HPDE6-E6E7 (cell line): Measurements from ENCODE around the gene DCC.
"Not testable (repeated sequence)": the region's sequence is repeated elsewhere in the genome, so short reads cannot be mapped to it uniquely, and the experiment has no call there.

Experiments used
- DNase-seq: peaks from one replicate; pipeline ENCODE4 v3.0.0; 2011; ENCODE audit warnings: missing footprints; ENCODE audit errors: extremely low spot score

The DCC gene

DNA sequence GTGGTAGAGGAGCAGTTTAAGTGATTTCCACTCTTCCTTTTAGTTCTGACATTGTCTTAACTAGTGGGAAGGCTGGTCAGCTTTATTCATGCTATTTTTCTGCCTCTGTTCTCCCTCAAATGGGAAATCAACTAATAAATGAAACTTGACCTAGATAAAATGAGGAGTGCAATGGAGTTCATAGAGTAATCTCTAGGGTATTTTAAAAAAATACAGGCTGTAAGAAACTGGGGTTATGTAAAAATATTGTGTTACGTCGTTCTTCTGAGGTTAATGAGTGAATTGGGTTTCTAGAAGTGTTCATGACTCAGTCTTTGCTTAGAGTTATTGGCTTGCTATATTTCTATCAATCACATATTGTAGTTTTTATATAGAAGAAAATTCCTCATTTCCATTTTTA is 1150.0 kb downstream of the DCC start:
- DNase-seq: no peak

DNA sequence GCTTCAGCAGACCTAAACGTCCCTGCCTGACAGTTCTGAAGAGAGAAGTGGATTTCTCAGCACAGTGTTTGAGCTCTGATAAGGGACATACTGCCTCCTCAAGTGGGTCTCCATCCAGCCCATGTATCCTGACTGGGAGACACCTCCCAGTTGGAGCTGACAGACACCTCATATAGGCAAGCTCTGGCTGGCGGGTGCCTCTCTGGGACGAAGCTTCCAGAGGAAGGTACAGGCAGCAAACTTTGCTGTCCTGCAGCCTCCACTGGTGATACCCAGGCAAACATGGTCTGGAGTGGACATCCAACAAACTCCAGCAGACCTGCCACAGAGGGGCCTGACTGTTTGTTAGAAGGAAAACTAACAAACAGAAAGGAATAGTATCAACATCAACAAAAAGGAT is 1156.0 kb downstream of the DCC start:
- DNase-seq: no peak

DNA sequence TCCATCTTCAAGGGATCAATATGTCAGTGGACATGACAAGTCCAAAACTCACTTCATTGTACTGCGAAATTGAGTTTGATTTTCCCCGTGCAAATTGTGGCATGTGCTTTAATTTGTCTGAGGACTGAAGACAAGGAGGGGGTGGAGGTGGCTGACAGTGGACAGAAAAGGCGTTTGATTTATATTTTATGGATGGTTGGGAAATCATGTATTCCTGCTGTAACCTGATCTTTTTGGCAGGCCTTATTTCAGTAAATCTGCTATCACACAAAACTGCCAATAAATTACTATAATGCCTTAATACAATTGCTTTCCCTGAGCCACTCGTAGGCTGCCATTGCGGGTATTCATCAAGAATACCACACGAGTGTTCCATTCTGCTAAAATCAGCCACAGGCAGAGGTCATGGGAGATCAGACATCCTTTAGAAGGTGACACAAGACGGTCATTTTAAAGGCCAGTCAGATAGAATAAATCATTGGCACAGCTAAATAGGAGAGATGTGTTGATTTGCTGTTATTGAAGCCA is 1164.0 kb downstream of the DCC start:
- DNase-seq: no peak

DNA sequence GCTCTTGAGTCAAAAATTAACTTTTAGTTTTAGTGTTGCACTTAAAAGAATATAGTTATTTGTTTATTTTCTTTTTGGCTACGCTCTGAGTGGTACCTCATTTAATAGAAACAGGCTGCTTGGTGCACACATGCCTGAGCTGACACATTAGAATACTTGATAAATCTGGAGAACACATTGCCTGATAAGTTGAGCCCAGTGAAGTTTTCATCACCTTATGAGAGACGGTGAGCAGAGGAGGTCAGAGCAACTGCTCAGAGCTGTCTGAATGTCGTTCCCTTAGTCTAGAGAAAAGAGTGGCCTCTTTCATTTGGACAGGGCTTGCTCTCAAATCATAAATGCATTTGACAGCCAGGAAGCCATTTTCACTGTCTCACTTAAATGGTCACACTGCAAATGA is 1168.5 kb downstream of the DCC start:
- no peak for DNase-seq

DNA sequence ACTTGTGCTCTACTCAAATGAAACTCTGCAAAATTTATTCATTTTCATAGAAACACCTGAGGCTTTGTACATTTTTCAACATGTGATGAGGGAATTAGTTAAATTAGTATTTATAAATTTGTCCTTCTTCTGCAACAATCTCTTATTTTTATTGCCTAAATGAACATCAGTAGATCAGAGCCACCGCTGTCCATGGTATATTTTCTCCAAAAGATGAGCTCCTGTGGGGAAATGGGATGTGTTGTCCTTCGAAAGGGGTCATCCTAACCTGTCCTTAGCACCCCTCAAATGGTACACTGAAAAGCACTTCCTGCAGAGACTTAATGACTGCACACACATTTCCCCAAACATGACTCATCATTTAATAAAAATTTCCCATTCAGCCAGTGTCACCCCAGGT is 1169.9 kb downstream of the DCC start:
- no peak for DNase-seq

DNA sequence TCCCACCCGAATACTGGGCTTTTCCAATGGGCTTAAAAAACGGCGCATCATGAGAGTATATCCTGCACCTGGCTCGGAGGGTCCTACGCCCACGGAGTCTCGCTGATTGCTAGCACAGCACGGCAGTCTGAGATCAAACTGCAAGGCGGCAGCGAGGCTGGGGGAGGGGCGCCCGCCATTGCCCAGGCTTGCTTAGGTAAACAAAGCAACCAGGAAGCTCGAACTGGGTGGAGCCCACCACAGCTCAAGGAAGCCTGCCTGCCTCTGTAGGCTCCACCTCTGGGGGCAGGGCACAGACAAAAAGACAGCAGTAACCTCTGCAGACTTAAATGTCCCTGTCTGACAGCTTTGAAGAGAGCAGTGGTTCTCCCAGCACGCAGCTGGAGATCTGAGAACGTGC is 1171.7 kb downstream of the DCC start:
- not testable (repeated sequence) for DNase-seq

DNA sequence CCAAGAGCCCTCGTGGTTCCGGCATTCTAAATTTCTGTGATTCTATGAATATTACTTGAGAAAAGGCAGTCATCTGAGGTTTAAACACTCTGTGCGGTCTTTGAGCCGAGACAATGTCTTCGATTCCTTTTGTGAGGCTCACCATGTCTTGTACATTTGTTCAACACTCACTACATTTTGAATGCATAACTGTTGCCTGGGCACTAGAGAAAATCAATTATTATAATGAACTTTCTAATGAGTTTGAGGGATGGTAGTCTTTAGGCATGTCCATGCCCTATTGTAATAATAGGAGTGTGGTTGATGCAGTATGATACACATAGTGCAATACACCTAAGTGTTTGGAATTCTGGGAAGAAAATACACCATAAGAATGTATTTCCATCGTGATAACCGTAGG is 1181.1 kb downstream of the DCC start:
- no peak for DNase-seq

DNA sequence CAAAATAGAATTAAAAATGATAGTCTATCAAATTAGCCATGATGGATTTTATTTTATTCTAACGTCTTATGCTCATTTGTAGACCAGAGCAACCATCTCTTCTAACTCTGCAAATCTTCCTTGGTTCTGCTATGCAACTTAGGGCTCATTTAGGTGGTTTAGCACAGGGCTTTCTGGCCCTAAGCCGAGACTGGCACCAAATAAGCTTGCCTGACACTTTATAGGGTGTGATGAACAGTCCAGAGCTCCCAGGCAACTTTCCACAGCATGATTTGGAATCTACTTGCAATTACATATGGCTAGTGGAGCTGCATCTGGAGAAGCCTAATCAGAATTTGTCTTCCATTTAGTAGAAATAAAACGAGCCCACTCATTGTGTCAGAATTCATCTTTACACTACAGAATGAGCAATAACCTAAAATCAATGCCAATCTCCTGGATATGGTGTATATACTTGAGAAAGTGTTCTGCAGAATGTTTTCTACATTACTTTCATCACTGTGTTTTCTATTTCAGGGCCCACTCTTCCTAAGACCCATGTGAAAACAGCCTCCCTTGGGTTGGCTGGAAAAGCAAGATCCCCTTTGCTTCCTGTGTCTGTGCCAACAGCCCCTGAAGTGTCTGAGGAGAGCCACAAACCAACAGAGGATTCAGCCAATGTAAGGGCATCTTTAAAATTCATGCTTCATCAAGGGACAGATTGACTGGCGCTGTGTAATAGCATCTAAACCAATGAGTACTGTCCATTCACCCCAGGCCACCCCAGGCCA is 1186.3 kb downstream of the DCC start:
- DNase-seq: no peak

DNA sequence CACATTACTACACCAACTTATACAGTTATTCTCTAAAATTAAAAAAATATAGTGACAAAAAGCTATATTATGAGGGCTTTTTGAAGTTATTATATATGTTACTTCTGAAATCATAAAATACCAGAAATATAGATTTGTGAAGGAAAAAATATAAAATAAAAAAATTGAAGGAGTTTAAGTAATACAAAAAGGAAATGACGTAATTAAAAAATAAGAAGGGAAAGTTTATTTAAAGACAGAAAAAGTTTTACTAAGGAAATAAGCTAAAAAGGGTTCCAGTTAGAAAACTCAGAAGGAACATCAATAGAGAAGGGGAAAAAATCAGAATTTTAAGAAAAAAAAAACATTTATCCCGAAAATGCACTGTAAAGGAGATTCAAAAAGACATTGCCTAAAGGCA is 1187.4 kb downstream of the DCC start:
- DNase-seq: no peak

DNA sequence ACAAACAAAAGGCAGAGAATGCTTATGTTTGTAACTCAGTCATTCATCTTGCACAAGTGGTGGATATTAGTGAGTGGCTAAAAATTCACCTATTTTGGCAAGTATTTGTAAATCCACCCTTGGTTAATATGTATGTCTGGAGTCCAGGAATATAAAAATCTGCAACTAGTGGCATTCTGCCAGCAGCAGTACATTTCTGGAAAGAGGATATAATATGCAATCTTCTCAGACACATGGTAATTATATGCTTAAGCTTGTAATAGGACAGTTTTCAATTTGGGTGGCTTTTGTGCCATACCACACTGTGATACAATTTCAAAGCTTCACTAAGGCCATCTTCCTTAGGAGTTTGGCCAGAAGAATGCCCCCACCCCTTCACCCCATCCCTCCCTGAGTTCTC is 1191.2 kb downstream of the DCC start:
- no peak for DNase-seq

DNA sequence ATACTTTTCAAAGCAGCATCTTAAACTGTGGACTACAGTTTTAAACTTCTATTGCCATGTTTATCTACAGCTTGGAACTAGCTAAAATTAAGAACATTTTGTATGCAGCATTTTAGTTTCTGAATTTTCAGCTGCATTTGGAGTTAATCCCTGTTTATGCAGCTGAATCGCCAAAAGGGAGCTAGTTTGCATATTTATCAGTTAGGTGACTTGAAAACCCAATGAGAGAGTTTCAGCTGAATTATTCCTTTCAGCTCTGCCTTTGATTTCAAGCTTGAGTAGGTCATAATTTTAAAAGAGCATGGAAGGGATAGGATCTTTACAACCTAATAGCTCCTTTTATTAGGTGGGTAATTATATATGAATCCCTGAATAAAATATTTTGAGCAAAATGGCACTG is 1191.9 kb downstream of the DCC start:
- no peak for DNase-seq

DNA sequence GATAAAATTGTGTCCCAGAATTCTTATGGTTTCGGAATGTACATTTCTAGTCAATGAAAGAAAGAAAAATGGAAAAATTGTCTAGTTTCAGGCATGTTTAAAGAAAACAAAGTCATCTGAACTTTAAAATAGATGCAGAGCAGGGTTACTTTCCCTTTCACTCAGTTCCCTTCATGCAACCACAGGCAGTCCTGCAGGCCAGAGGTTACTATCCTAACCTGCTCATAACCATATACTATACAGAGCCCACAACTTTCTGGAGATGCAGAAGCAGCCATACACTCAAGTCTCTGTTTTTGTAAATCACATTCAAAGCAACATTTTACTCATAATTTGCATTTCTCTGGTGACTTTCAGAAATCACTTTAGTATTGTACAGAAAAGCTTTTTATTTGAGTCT is 1194.2 kb downstream of the DCC start:
- DNase-seq: no peak

DNA sequence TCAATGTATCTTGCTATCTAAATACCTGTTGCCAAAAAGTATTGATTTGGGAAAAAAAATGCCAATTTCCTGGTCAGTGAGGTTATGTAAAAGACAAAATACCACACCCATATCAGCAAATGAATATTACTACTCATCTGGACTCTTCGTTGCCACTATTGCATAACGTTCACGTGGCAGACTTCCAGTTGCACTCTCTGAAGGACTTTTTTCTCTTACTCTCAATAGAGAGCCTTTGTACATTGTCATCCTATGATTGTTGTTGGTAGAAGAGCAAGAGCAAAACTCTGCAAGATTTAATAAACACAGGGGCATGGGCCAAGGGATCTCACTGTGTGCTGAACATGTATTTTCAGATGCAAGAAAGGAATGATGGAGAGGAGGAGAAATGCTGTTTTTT is 1194.7 kb downstream of the DCC start:
- DNase-seq: no peak

DNA sequence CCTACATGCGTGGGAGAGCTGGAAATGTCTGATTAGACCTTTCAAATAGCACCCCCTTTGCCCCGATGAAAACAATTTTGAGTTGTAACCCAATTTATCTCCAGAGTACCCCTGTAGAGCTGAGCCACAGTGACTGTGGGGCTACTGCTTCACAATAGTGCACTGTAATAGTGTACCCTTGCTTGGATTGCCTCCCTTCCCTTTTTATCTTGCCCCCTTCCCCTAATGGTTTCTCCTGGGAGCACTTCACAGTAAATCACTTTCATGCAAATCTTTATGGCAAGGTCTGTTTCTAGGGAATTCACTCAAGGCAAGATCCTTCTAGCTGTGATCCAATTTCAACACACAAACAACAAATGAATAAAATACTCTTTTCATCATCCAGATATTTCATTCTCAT is 1196.9 kb downstream of the DCC start:
- DNase-seq: no peak

DNA sequence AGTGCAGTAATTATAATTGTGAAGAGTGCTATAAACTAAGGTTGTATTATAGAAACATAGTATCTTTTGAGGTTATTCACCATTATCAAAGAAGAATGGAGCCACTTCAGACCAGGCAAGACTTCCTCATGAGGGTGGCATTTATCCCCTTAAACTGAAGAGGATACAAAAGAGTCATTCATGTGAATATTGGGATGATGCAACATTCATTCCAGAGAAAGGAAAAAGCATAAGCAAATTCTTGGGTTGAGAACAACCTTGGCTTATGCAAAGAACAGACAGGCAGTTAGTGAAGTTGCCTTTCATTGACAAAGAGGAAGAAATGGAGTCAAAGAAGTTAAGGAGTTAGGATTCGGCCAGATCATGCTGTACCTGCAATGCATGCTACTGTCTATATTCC is 1201.9 kb downstream of the DCC start:
- no peak for DNase-seq

DNA sequence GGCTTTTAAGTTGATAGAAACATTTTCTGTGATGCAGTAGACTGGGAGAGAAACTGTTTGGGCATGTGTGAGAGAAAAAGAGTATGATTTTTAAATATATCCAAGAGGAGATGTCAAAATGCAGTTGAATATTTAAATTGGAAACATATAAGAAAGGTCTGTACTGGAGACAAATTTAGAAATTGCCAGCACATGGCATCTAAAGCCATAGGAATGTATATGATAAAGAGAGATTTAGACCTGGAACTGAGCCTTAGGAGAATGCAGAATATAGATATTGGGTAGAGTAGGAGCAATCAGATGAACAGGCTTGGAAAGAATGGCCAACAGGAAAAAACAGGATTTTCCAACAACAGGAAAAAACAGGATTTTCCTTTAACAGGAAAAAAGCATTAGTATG is 1203.7 kb downstream of the DCC start:
- no peak for DNase-seq

DNA sequence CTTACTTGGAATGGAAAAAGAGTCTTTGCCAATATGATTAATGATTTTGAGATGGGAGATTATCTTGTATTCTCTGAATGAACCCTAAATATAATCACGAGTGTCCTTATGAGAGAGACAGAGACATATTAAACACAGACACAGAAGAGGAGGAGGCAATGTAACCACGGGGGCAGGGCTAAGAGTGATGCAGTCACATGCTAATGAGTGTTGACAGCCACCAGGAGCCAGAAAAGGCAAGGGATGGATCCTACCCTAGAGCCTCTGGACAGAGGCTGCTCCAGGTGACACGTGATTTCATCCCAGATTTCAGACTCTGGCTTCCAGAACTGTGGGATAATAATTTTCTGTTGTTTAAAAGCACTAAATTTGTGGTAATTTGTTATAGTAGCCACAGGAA is 1204.9 kb downstream of the DCC start:
- no peak for DNase-seq

DNA sequence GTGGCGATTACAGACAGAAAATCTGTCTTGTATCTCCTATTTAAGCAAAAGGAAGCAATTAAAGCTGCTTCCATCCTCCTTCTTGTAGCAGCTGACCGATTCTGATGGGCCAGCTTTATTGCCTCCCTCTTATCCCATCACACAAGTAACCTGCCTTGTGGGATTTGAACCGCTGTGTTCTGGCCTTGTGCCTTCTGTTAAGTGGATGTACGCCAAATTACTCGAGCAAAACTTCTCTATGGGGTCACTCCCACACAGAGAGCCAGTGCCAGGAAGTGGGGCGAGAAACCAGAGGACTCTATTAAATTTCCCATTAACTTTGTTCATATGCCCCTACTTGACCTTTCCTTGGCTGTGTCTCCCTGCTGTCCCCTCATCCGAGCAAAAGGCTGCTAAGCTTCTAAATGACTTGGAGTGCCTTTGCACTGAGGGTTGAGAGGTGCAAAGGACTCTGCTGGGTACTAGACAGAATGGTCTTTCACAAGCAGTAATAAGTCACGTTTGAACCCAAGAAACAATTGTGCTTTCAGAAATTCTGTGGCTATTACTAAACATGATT is 1212.0 kb downstream of the DCC start:
- DNase-seq: no peak

DNA sequence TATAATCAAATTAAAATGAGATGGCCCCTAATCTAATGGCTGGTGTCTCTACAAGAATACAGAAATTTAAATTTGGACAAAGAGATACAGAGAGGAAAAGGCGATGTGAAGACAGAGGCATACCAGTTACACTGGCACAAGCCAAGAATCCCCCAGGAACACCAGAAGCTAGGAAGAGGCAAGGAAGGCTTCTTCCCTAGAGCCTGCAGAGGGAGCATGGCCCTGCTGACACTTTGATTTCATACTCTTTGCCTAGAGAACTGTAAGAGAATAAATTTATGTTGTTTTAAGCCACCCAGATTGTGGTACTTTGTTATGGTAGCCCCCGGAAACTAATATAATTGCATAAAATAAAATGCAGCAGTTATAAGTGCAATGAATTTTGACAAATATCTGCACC is 1213.0 kb downstream of the DCC start:
- no peak for DNase-seq

DNA sequence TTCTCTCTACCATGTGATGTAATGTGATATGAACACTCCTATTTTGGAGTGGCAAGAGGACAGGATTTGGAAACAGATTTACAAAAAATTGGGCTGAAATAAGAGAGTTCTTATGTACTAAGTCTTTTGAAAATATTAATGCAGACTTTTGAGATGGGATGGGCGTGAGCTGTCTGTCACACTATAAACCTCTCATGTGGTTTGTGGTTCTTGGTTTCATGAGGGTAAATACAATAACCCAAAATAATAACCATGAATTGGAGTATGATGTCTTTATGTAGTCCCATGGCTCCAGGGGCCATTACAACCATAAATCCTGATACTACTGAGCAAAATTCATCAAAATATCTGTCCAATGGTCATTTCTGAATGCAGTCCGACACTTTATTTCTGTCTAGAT is 1216.5 kb downstream of the DCC start:
- no peak for DNase-seq

DNA sequence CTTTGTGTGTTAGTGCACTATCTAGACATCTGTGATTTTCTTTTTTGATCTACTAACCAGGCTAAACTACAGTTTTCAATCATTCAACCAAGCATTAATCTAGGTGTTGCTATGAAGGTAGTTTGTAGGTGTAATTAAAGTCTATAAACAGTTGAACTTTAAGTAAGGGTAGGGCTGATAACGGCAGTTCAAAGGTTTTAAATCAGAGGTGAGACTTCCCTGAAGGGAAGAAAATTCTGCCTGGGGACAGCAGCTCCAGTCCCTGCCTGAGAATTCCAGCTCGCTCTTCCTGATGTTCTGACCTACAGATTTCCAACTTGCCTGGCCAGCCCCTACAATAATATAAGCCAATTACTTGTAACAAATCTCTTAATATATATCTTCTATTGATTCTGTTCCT is 1220.5 kb downstream of the DCC start:
- DNase-seq: no peak

DNA sequence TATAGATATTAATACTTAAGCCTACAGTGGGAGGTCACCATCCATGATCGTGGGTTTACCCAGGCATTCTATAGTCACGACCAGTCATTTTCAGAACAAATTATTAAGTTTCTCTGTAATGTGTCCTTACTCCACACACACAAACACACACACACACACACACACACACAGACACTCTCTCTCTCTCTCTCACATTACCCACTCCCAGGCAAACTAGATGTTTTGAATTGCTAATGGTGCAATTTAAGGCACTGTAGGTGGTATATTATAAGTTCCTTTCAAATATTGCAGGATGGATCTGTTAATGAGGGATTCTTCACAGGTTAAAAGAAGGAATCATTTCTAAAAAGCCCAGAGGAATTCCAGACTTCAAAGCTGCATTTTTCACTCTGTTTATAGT is 1226.6 kb downstream of the DCC start:
- no peak for DNase-seq

DNA sequence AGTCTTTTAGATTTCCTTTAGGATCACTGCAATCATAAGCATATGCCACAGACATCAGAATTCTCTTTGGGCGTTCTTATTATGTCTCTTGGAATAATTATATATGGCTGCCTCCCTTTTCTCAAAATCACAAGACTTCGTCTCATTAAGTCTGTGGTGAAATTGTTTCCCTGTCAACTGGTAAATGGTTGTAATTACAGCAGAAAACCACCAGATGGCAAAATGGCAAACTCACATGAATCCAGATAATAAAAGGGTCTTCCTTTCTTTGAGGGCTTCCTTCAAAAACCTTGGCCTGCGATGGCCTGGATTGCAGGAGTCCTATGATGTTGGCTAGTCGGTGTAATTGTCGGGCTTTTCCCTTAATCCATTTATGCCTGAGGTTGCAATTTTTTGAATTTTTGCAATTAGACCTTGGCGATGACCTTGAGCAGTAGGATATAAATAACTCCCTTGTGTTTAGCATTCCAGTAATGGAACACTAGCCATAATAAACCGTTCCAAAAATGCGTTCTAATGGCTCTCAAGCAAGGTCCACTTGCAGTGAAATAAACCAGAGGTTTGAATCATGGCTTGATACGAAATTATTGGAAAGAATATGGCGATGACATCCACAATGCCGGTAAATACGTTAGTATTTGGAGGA is 1228.1 kb downstream of the DCC start:
- peak; percentile 3 for DNase-seq
